ENCODE measurements around the gene AGBL2.
A peak's percentile ranks its signal among the peaks of the same experiment; 100 is the strongest.
"Not testable (repeated sequence)": the region's sequence is repeated elsewhere in the genome, so short reads cannot be mapped to it uniquely, and the experiment has no call there.

Gene AGBL2

GRCh38 chr11:47688991-47689390 lies 26.2 kb downstream of the AGBL2 start:
- no peak for DNase-seq

GRCh38 chr11:47688111-47688510 lies 27.1 kb downstream of the AGBL2 start:
- no peak for DNase-seq

GRCh38 chr11:47686704-47687103 lies 28.5 kb downstream of the AGBL2 start:
- not testable (repeated sequence) for DNase-seq

- DNase-seq, result no peak
These were observed 29.0 kb downstream of the AGBL2 start for GRCh38 chr11:47686151-47686550.

- no peak for DNase-seq
These were observed 39.3 kb downstream of the AGBL2 start for GRCh38 chr11:47675851-47676250.

- DNase-seq, result no peak
These were observed 42.9 kb downstream of the AGBL2 start for GRCh38 chr11:47672283-47672730.

GRCh38 chr11:47669856-47670255 lies 45.3 kb downstream of the AGBL2 start:
- DNase-seq, result no peak

GRCh38 chr11:47668665-47669064 lies 46.5 kb downstream of the AGBL2 start:
- DNase-seq, result no peak

- DNase-seq, result no peak
These were observed 47.6 kb downstream of the AGBL2 start for GRCh38 chr11:47667555-47667954.

GRCh38 chr11:47667135-47667534 lies 48.0 kb downstream of the AGBL2 start:
- DNase-seq, result no peak

GRCh38 chr11:47664936-47665335 lies 50.2 kb downstream of the AGBL2 start:
- DNase-seq, result not testable (repeated sequence)

- no peak for DNase-seq
These were observed 53.9 kb downstream of the AGBL2 start for GRCh38 chr11:47661245-47661644.

- DNase-seq, result no peak
These were observed 55.9 kb downstream of the AGBL2 start for GRCh38 chr11:47659276-47659675.

- no peak for DNase-seq
These were observed 58.8 kb downstream of the AGBL2 start for GRCh38 chr11:47656260-47656885.

- no peak for DNase-seq
These were observed 63.2 kb downstream of the AGBL2 start for GRCh38 chr11:47651818-47652469.

GRCh38 chr11:47649276-47649675 lies 65.9 kb downstream of the AGBL2 start:
- no peak for DNase-seq

GRCh38 chr11:47646019-47646418 lies 69.2 kb downstream of the AGBL2 start:
- no peak for DNase-seq

- DNase-seq, result no peak
These were observed 69.7 kb downstream of the AGBL2 start for GRCh38 chr11:47645500-47645899.

GRCh38 chr11:47642099-47642855 lies 72.9 kb downstream of the AGBL2 start, which contains the start of gene MTCH2:
Gene MTCH2 (minus strand): TSS chr11:47642559. CDS start chr11:47642465, 94 bp downstream.
- DNase-seq, result peak; percentile 97

- DNase-seq, result peak; percentile 63
These were observed 73.5 kb downstream of the AGBL2 start for GRCh38 chr11:47641600-47642098.

GRCh38 chr11:47640506-47640905 lies 74.7 kb downstream of the AGBL2 start:
- DNase-seq, result not testable (repeated sequence)

- DNase-seq, result not testable (repeated sequence)
These were observed 78.8 kb downstream of the AGBL2 start for GRCh38 chr11:47636331-47636730.

- DNase-seq, result no peak
These were observed 83.7 kb downstream of the AGBL2 start for GRCh38 chr11:47631473-47631872.

- no peak for DNase-seq
These were observed 87.1 kb downstream of the AGBL2 start for GRCh38 chr11:47628026-47628425.

All from NCI-H1092 treated with DMSO at 0.1 percent for 48 hours (cell line).